GM18868 (cell line): ENCODE measurements around the gene HNRNPH3.

Experiments used
- ATAC-seq: cut with Tn5 transposase; IDR thresholded peaks from one replicate; pipeline ENCODE4 v1.9.1; 2021; ENCODE audit warnings: mild to moderate bottlenecking, moderate library complexity; ENCODE audit not compliant: unreplicated experiment

The HNRNPH3 gene

GRCh38 chr10:68330852-68331454, 911 bp upstream of the HNRNPH3 start:
- no peak for ATAC-seq

GRCh38 chr10:68332259-68333057, 594 bp downstream of the HNRNPH3 start, which contains the start of gene PBLD:
PBLD (minus strand) TSS chr10:68332928; CDS start chr10:68306844, 26,084 bp downstream.
- peak; percentile 25 for ATAC-seq

- no peak for ATAC-seq
Observed at GRCh38 chr10:68333058-68333395, 1.2 kb downstream of the HNRNPH3 start.

GRCh38 chr10:68333440-68334431, 1.9 kb downstream of the HNRNPH3 start:
- no peak for ATAC-seq

GRCh38 chr10:68334672-68335467, 3.0 kb downstream of the HNRNPH3 start:
- ATAC-seq, result no peak

- no peak for ATAC-seq
Observed at GRCh38 chr10:68336754-68337351, 5.0 kb downstream of the HNRNPH3 start.

GRCh38 chr10:68340358-68341080, 8.7 kb downstream of the HNRNPH3 start:
- no peak for ATAC-seq

GRCh38 chr10:68342909-68343516, 11.1 kb downstream of the HNRNPH3 start:
- no peak for ATAC-seq

GRCh38 chr10:68345621-68346020, 13.8 kb downstream of the HNRNPH3 start:
- ATAC-seq, result no peak

GRCh38 chr10:68346774-68347173, 14.9 kb downstream of the HNRNPH3 start:
- ATAC-seq, result no peak

GRCh38 chr10:68348265-68348741, 16.4 kb downstream of the HNRNPH3 start:
- ATAC-seq, result peak; percentile 75

- no peak for ATAC-seq
Observed at GRCh38 chr10:68353537-68353936, 21.7 kb downstream of the HNRNPH3 start.

GRCh38 chr10:68359189-68359588, 27.3 kb downstream of the HNRNPH3 start:
- no peak for ATAC-seq

GRCh38 chr10:68362590-68362989, 30.7 kb downstream of the HNRNPH3 start:
- peak; percentile 45 for ATAC-seq

GRCh38 chr10:68364101-68364886, 32.4 kb downstream of the HNRNPH3 start:
- no peak for ATAC-seq

GRCh38 chr10:68365611-68366010, 33.7 kb downstream of the HNRNPH3 start:
- no peak for ATAC-seq

- ATAC-seq, result no peak
Observed at GRCh38 chr10:68366600-68366999, 34.7 kb downstream of the HNRNPH3 start.

- ATAC-seq, result no peak
Observed at GRCh38 chr10:68367121-68367520, 35.3 kb downstream of the HNRNPH3 start.
